Stimulated activated CD8-positive, alpha-beta memory T cell treated with anti-CD3 and anti-CD28 coated beads, Interleukin-7, amount 100 ng/mL, for 4 hours (primary cell): Measurements from ENCODE around the gene PTGFR.

ENCODE experiments used
- DNase-seq, 2 donors: peaks; one replicate each; pipeline ENCODE4 v3.0.0-alpha.2; 2020; ENCODE audit warnings: low read depth in 2 of 2

Gene PTGFR

GRCh38 chr1:78490861-78491450, at the start of gene PTGFR:
Gene PTGFR, plus strand, starts transcription at chr1:78490974. Its CDS starts 1,770 bp downstream, at chr1:78492744.
- no peak for DNase-seq

- no peak for DNase-seq
These were observed 48.9 kb upstream of the PTGFR start for GRCh38 chr1:78441921-78442320.

GRCh38 chr1:78447086-78447485, 43.7 kb upstream of the PTGFR start:
- no peak for DNase-seq

- no peak for DNase-seq
These were observed 26.3 kb upstream of the PTGFR start for GRCh38 chr1:78464449-78464891.

GRCh38 chr1:78465143-78465542, 25.6 kb upstream of the PTGFR start:
- DNase-seq, result no peak

GRCh38 chr1:78468521-78468920, 22.3 kb upstream of the PTGFR start:
- DNase-seq, result no peak

- no peak for DNase-seq
These were observed 21.2 kb upstream of the PTGFR start for GRCh38 chr1:78469576-78469975.

GRCh38 chr1:78471890-78472620, 18.7 kb upstream of the PTGFR start:
- no peak for DNase-seq

GRCh38 chr1:78472851-78473496, 17.8 kb upstream of the PTGFR start:
- DNase-seq, result no peak

GRCh38 chr1:78474092-78474491, 16.7 kb upstream of the PTGFR start:
- no peak for DNase-seq

GRCh38 chr1:78475888-78476610, 14.7 kb upstream of the PTGFR start:
- no peak for DNase-seq

- no peak for DNase-seq
These were observed 6.9 kb upstream of the PTGFR start for GRCh38 chr1:78483903-78484302.

- DNase-seq, result no peak
These were observed 787 bp downstream of the PTGFR start for GRCh38 chr1:78491451-78492071.

GRCh38 chr1:78492386-78492950, 1.7 kb downstream of the PTGFR start:
- DNase-seq, result no peak

- DNase-seq, result no peak
These were observed 2.7 kb downstream of the PTGFR start for GRCh38 chr1:78493451-78493850.

- DNase-seq, result no peak
These were observed 6.4 kb downstream of the PTGFR start for GRCh38 chr1:78497201-78497600.

- no peak for DNase-seq
These were observed 9.8 kb downstream of the PTGFR start for GRCh38 chr1:78500529-78500928.

GRCh38 chr1:78501203-78501602, 10.4 kb downstream of the PTGFR start:
- DNase-seq, result no peak

- DNase-seq, result no peak
These were observed 20.6 kb downstream of the PTGFR start for GRCh38 chr1:78511334-78511733.

GRCh38 chr1:78516716-78517115, 25.9 kb downstream of the PTGFR start:
- DNase-seq, result no peak

GRCh38 chr1:78519446-78519845, 28.7 kb downstream of the PTGFR start:
- no peak for DNase-seq

- DNase-seq, result no peak
These were observed 29.4 kb downstream of the PTGFR start for GRCh38 chr1:78520216-78520615.
